Measurements from ENCODE around the gene RABAC1.

Gene RABAC1

GRCh38 chr19:41913538-41914423, 45.3 kb downstream of the RABAC1 start:
- DNase-seq, result no peak

- no peak for DNase-seq
Observed at GRCh38 chr19:41912899-41913537, 46.1 kb downstream of the RABAC1 start.

GRCh38 chr19:41911889-41912731, 47.0 kb downstream of the RABAC1 start:
- no peak for DNase-seq

GRCh38 chr19:41910992-41911888, 47.9 kb downstream of the RABAC1 start:
- DNase-seq, result no peak

- no peak for DNase-seq
Observed at GRCh38 chr19:41910240-41910991, 48.7 kb downstream of the RABAC1 start.

- no peak for DNase-seq
Observed at GRCh38 chr19:41909706-41910105, 49.4 kb downstream of the RABAC1 start.

GRCh38 chr19:41908724-41909464, 50.2 kb downstream of the RABAC1 start:
- DNase-seq, result no peak

- no peak for DNase-seq
Observed at GRCh38 chr19:41907994-41908615, 51.0 kb downstream of the RABAC1 start.

- DNase-seq, result no peak
Observed at GRCh38 chr19:41906916-41907680, 52.0 kb downstream of the RABAC1 start.
